NCI-H446 (cell line): ENCODE results near the gene ABCC11.
"Not testable (repeated sequence)": the region's sequence is repeated elsewhere in the genome, so short reads cannot be mapped to it uniquely, and the experiment has no call there.

Experiments used
- DNase-seq, 2 experiments: peaks; one replicate each; lab custom pipeline; 2025; lab: John Stamatoyannopoulos, UW

ABCC11 gene

DNA sequence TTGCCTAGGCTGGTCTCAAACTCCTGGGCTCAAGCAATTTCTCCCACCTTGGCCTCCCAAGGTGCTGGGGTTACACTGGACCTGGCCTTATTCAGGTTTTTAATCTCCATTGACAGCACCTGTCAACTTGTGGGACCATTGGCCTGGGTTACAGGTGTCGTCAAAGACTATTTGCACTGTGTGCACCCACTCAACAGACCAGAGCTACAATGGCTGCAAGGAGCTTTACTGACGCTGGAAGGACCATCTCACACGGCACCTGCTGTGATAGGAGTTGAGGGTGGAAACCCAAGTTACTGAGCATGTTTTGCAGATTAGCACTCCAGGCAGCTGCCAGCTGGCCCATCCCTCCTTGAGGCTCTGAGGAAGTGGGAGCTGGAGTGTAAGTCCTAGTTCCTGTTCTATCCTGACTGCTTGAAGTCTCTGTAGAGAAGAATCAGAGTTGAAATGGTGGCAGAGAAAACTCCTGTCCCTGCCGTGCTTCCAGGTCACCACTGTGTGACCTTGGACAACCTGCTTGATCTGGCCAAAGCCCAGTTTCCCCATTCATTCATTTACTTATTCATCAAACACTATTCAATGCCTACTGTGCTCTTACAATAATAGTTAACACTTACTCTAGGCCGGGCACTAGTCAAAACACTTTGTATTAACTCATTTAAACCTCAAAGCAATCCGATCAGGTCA is 45.7 kb downstream of the ABCC11 start:
- no peak for DNase-seq

DNA sequence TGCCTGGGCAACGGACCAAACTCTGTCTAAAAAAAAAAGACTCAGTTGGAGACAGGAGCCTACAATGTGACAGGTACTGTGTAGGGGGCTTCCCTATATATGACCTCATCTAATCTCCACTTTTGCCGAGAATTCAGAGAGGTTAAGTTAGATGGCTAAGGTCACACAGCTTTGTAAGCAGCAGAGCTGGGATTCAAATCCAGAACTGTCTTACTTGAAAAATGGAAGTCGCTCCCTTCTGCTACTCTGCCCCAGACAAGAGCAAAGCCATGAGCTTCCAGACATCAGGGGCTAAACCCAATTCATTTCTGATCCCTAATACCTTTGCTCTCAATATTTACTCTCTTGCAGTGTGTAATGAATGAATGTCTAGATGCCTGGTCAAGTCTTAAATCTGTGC is 50.0 kb downstream of the ABCC11 start:
- no peak for DNase-seq

DNA sequence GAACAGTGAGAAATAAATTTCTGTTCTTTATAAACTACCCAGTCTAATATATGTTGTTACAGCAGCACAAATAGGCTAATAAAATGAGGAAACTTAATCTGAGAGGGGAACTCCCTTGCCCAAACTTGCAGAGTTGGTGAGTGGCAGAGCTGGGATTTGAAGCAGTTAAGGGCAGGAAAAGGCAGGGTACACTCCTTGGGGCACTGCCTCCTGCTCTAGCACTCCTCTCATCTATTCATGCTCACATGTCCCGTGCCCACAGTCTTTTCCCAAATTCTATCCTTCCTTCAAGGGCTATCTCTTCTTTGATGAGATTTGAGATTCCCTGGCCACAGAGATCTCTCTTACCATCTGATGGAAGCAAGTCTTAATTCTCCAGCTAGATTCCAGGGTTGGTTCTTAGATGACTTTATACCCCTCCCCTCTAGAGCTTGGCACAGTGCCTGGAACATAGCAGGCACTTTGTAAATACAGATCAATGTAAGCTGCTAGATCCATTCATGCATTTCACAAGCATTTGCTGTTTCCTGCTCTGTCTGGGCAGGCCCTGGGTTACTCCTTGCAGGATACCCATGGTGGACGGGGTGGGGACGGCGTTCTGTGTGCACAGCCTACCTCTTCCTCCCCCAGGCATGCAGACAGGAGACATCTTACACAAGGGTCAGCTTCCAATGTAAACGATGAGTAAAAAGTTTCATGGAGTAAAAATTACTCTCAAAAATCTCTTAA is 52.3 kb downstream of the ABCC11 start:
- peak; percentile 7 to 61 for DNase-seq

DNA sequence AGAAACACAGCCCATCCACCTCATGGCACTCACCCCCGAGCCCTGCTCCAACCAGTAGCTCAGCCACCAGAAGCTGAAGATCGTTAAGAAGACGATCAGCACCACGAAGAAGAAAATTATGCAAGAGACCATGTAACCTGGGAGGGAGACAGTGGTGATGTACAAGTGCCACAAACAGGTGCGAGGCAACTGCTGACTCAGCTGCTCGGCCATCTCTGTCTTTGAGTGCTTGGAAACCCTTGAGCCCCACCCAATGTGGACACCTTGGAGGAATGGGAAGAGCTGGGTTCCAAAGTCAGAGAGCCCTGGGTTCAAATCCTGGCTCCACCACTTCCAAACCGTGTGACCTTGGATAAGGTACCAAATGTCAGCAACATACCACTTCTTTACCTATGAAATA is 53.5 kb downstream of the ABCC11 start:
- no peak for DNase-seq

DNA sequence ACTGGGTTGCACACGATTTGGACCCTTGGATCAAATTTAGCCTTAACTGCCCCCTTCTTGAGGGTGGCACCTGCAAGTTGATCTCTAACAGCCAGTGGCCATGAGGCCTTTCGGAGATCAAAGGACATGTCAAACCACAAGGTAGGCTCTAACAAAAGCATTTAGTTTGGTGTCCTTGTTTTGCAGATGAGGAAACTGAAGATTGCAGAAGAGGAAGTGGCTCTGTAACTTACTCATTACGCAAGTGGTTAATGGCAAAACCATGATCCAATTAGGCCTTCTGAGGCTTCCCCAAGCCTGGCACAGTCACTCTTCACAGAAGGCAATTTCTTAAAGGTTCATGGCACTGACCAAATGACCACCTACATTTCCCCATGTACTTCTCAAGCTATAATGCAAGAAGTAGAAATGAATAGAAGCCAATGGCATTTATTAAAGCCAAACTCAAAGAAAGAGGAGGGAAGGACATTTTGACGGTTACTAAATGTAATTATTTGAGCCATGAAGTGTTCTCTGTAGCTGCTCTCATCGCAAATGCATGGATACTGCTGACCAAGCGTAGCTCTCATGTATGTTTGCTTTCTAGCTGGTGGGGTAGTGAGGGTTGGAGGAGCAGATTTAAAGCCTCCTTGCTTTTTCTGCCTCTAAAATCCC is 58.8 kb downstream of the ABCC11 start:
- no peak for DNase-seq

DNA sequence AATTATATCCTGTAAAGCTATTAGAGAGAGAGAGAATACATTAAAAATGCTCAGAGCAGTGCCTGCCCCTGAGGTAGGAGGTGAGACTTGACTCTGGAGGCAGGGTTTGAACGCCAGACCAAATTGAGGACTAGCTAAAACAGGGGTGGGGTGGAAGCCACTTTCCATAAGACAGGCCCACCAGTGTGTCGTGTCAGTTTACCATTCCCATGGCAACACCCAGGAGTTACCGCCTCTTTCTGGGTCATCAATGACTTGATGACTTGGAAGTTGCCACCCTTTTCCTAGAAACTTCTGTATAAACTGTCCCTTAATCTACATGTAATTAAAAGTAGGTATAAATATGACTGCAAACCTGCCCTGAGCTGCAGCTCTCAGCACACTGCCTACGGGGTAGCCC is 59.6 kb downstream of the ABCC11 start:
- no peak for DNase-seq

DNA sequence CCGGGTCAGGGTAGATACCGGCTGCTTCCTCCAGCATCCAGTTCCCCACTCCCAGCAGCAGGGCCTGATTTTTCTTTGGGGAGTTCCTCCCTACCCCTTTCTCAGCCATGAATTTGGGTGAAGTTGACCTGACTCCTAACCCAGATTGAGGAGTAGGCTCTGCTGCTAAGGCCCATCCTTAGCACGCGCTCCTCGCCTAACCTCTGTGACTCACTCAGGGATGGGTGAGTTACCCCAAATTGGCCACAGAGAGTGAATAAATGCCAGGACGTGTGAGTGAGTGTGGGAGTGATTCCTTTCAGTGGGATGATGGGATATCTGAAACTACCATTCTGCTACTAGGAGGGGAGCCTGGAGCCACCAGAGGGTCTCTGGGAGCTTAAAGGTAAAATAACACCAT is 62.7 kb downstream of the ABCC11 start:
- no peak for DNase-seq

DNA sequence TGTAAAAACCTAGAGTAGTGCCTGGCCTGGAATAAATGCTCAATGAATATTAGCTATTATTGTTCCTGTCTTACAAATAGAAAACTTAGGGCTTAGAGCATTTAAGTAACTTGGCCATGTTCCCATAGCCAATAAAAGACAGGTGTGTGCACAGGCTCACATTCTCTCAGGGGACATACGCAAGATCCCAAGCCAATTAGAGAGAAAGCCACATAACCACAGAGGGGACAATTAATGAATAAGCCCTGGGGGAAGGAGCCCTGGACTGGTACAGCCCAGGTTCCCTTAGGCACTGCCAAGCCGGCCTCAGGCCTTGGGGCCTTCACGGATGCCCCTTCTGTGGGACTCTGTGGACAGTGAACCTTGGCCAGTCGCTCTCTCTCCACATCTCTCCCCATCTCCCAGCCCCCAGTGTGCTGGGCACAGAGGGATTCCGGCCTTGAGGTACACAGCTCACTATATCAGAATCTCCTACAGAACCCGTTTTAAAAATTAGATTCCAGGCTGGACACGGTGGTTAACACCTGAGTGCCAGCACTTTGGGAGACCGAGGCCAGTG is 64.3 kb downstream of the ABCC11 start:
- no peak for DNase-seq

DNA sequence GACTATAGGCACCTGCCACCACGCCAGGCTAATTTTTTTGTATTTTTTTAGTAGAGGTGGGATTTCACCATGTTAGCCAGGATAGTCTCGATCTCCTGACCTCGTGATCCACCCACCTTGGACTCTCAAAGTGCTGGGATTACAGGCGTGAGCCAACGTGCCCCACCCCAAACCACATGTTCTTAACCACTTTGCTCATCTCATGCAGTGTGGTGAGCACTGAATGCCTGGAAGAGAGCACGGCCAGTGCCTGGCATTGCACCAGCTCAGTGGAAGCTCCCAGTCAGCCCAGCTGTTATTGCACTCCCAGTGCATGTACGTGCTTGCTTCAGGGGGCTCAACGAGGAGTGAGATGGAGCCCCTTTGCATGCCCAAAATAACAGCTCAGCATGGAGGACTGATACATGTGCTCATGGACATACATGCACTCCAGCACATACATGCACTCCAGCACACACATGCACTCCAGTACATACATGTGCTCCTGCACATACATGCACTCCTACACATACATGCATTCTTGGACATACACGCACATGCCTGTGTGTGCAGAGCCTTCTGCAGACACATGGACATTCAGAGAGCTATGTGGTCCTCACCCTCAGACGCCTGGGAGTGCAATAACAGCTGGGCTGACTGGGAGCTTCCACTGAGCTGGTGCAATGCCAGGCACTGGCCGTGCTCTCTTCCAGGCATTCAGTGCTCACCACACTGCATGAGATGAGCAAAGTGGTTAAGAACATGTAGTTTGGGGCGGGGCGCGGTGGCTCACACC is 65.4 kb downstream of the ABCC11 start:
- peak in 1 of 2 experiments; percentile 14 for DNase-seq

DNA sequence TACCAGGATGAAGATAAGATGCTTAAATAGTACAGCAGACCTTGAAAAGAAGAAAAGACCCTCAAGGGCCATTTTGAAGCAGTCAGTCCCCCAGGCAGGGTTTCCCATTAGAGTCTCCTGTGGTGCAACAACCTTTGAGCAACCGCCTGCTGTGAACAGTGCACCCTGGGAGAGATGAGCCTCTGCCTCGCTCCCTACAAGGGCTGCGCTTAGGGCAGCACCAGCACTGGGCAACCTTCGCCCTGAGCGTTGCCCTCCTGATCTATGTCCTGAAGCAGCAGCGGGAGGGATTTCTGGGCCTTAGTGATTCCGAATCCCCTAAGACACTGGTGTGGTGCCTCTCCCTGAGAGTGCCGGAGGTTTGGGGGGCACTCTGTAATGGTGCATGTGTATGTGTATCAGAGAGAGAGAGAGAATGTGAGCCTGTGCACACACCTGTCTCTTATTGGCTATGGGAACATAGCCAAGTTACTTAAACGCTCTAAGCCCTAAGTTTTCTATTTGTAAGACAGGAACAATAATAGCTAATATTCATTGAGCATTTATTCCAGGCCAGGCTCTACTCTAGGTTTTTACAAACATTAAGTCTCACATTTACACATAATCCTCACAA is 66.4 kb downstream of the ABCC11 start:
- no peak for DNase-seq

DNA sequence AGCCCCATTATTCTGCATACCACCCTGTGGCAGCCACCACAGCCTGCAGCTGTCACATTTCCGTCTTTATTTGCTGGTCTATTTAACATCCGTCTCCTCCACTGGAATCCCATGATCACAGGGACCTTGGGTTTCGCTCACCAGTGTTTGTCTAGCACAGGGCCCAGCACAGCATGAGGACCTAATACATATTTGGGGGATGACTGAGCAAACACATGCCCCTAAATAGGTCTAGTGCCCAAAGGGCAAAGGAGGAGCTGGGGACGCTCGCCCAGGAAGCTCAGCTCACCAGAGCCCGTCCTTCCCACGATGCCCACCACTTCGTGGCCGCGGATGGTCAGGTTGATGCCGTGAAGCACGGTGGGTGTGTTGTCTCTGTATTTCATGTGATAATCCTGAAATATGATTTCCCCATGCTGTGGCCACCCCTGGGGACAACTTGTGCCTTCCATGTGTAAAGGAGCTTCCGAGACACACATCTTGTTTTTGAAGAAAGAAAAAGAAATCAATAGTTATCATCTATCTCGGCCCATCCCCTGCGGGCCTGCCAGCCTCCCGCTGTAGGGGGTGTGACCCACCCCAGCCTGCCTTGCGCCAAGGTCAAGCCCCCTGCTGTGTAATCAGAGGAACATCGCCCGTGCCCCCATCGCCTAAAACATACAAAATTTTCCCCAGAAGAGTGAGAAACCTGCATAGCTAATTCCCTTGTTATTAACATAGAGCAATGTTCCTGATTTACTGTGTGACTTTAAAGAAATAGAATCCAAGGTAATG is 70.5 kb downstream of the ABCC11 start:
- no peak for DNase-seq

DNA sequence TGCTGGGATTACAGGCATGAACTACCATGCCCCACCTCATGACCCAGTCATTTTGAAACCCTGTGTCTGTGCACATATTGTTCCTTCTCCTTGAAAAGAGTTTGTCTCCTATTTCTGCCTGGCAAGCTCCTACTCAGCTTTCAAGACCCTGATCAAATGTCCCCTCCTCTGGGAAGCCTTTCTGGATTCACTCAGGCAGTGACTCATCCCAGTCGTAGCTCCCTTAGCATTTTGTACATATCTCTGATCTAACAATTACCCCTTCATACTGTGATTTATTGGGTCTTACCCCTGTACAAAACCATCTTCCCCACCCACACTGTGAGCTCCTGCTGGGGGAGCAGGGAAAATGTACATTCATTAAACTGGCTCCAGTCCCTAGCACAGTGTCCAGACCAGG is 73.5 kb downstream of the ABCC11 start:
- no peak for DNase-seq

DNA sequence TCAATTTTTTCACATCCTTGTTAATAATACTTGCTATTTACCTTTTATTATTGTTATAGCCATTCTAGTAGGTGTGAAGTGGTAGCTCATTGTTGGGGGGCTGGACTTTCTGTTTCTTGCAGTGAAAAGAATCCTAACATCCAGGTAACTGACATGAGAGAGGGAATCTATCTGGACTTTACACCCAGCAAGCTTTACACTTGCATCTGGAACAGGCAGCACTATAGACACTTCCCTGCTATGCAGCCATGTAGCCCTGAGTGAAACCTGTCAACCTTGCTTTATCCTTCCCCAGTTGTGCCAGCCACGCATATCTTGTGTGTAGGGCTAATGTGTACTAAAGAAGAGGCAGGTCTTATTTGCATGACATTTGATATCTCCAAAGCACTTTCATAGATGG is 74.7 kb downstream of the ABCC11 start:
- no peak for DNase-seq

DNA sequence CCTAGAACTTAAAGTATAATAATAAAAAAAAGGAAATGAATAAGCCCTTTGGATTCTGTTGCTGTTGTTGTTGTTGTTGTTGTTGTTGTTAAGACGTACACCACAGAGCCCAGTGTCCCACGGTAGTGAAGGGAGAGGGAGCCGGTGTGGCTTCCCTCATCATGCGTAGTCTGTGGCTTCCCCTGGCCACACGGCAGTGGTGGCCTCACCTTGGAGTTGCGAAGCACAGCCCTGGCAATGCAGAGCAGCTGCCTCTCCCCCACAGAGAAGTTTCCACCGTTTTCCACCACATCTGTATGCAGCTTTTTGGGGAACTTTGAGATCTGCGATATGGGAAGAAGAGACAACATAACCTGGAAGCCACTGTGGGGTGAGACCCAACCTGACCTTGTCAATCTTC is 77.4 kb downstream of the ABCC11 start:
- no peak for DNase-seq

DNA sequence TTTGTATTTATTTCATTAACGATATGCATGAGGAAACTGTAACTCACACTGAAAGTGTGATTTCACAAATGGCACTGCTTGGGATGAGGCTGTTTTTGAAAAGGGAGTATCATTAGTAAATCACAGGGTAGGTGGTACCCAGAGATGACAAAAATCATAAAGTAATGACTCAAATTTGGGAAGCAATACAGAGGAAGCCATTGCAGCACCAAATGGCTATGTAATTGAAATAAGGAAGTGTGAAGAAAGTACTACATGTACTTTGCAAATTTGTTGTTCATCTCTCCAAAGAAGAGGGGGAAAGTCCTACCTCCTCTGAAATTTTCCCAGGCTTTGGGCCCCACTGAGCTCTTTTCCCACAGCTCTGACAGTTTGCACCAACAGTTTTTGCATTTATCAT is 79.3 kb downstream of the ABCC11 start:
- DNase-seq = no peak

DNA sequence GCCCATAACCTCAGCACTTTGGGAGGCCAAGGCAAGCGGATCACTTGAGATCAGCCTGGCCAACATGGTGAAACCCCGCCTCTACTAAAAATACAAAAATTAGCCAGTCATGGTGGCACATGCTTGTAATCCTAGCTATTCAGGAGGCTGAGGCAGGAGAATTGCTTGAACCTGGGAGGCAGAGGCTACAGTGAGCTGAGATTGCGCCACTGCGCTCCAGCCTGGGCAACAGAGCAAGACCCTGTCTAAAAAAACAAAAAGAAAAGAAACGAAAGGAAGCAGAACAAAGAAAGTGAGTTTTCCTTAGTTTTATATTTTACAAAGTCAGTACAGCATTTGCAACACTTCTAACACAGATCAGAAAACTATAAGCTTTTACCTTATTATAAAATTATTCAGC is 80.7 kb downstream of the ABCC11 start:
- not testable (repeated sequence) for DNase-seq

DNA sequence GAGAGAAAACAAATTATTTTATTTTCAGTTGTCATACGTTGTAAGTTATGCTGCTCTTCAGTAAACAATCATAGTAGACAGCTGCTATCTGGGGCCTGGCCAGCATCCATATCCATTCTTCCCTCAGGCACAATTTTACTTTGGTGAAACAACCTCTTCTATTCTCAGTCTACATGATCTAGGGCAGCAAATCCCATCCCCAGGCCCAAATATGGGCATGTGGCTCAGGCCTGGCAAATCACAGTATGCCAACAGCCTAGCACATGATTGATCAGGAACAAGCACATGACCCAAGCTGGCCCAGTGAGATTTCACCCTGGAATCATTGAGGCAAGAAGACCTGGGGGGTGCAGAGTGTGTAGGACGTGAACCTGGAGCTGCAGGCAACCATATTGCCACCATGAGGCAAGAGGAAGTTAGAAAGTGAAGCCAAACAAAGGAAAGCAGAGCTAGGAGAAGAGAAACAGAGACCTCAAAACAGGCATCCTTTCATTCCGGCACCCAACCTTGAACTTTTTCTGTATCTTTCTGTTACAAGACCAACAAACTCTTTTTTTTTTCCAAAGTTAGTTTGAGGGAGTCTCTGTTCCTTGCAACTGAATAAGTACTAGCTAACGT is 81.3 kb downstream of the ABCC11 start:
- no peak for DNase-seq

DNA sequence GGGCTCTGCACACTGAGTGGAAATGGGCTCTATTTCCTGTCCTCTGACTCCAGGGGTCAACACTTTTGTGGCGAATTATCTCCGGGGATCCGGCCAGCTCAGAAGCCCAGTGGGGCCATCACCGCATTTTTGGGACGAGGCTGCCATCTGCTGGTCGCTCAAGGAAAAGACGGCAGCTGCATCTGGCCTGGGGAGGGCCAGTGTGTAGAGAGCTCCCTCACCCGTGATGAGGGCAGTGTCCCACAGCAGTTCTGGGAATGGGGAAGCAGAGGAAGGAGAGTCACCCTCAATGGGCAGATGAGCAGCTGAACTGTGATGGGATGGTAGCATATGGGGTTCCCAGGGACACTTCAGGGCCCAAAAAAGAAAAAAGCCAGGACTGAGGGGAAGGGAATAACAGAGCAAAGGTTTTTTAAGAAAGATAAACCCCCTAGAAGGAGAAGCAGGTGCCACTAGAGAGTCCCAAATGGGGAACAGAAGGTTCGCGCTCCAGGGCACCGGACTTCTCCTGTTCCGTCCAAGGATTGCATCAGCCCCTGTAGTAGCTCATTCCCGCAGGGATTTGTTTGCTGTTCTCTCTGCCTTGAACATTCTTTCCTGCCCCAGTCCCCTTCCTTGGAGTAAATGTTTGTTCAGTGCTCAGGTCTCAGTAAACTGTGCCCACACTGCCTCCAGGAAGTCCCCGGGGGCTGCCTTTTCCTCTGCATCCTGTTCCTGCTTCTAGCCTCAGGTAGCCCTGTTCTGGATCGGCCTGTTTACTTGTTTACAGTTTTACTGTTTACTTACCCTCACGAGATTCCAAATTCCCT is 82.2 kb downstream of the ABCC11 start:
- DNase-seq = peak in 1 of 2 experiments; percentile 55

DNA sequence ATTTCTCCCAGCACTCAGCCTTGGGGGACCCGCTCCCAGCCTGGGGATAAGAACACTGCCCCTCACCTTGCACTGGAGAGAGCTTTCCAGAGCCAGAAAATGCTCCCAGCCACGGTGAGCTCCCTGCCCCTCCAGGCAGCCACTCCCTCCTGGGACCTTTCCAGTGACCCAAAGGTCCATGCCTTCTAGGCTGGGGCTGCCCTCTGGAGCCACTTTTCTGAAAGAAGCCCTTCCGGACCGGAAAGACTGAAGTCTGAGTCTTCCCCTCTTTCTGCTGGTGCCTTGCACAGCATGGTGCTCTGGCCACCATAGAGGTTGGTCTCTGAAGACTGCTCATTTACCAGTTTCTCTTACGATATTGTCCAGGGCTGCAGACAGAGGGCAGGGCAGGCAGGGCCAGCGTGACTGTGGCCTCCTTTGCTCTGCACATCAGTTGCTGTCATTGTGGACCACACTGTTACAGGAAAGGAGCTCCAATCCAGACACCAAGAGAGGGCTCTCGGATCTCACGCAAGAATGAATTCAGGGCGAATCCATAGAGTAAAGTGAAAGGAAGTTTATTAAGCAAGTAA is 84.4 kb downstream of the ABCC11 start:
- DNase-seq = no peak
